ENCODE results near the gene ASXL1.

ASXL1 gene

DNA sequence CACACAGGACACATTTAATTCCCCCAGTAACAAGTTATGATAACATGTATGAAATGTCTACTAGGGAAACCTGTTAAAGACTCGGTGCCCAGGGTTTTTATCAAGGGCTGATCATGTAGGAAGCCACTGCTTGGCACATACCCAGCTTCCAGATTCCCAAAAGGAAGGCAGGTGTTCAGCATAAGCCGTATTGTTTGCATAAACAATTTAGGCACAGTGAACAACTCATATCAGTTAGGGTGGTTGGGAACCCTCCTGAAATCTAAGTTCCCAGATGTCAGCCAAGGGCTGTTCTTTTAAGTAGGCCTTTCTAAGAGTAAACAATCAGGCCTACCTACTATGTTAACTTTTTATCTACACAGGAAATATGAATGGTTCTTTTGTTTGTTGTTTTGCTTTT lies 74.1 kb downstream of the ASXL1 start:
- WGBS (ENCODE audit: extremely low coverage, insufficient coverage, insufficient read length) = no CpG with 5 or more reads among the region's 2 CpGs

DNA sequence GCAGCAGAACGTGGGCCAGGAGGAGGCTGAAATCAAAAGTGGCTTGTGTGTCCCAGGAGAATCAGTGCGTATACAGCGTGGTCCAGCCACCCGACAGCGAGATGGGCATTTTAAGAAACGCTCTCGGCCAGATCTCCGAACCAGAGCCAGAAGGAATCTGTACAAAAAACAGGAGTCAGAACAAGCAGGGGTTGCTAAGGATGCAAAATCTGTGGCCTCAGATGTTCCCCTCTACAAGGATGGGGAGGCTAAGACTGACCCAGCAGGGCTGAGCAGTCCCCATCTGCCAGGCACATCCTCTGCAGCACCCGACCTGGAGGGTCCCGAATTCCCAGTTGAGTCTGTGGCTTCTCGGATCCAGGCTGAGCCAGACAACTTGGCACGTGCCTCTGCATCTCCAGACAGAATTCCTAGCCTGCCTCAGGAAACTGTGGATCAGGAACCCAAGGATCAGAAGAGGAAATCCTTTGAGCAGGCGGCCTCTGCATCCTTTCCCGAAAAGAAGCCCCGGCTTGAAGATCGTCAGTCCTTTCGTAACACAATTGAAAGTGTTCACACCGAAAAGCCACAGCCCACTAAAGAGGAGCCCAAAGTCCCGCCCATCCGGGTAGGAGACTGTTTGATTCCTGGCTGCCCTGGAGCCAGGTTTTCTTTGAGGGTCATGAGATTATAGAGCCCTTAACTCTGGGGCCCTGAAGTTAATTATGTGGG lies 75.3 kb downstream of the ASXL1 start:
- no peak overlapping the region for H2BK120ac ChIP-seq (ENCODE audit: insufficient read depth, low read length, poor library complexity)
- H3K9me3 ChIP-seq (ENCODE audit: insufficient read depth, low read depth, low read length) = peaks cover 2% of the 10 kb centered on the region
- H3K4me3 ChIP-seq (ENCODE audit: low read depth, low read length) = no peak overlapping the region
- peaks cover 66 to 87% of the 10 kb centered on the region in 2 experiments for H3K36me3 ChIP-seq (ENCODE audit: control insufficient read depth in 1 of 2, insufficient read depth in 2 of 2, low read length in 2 of 2)
- no peak overlapping the region for H2BK12ac ChIP-seq (ENCODE audit: low read length)
- H3K4ac ChIP-seq (ENCODE audit: low read depth, low read length) = no peak overlapping the region
- WGBS (ENCODE audit: extremely low coverage, insufficient coverage, insufficient read length) = no CpG with 5 or more reads among the region's 20 CpGs
- H3K27ac ChIP-seq (ENCODE audit: low read depth, low read length) = no peak overlapping the region
- H3K23ac ChIP-seq (ENCODE audit: low read length) = no peak overlapping the region
- no peak overlapping the region for H3K14ac ChIP-seq (ENCODE audit: low read length)
- no peak for DNase-seq
- no peak overlapping the region for H4K91ac ChIP-seq (ENCODE audit: low read depth, low read length)
- H3K18ac ChIP-seq (ENCODE audit: low read length) = no peak overlapping the region
- H3K9ac ChIP-seq (ENCODE audit: low read length) = no peak overlapping the region
- H3K4me2 ChIP-seq (ENCODE audit: low read length) = no peak overlapping the region
- H4K8ac ChIP-seq (ENCODE audit: low read depth, low read length) = no peak overlapping the region
- no peaks in the 10 kb centered on the region for H3K4me1 ChIP-seq (ENCODE audit: control insufficient read depth in 1 of 2, insufficient read depth in 2 of 2, low read length in 2 of 2)
- H2BK5ac ChIP-seq (ENCODE audit: low read depth, low read length, poor library complexity) = no peak overlapping the region
- H4K12ac ChIP-seq (ENCODE audit: low read depth, low read length) = no peak overlapping the region
- H3K79me1 ChIP-seq (ENCODE audit: low read length) = no peaks in the 10 kb centered on the region
- no peaks in the 10 kb centered on the region for H3K27me3 ChIP-seq (ENCODE audit: insufficient read depth, low read length)
- H2AK5ac ChIP-seq (ENCODE audit: low read length) = no peak overlapping the region
- no peak overlapping the region for H2AFZ ChIP-seq (ENCODE audit: insufficient read depth, low read length, poor library complexity)
- no peaks in the 10 kb centered on the region for H3K79me2 ChIP-seq (ENCODE audit: control insufficient read depth, insufficient read depth, low read length, poor library complexity)

More for the DNA sequence above, 74.1 kb downstream of the ASXL1 start:
- no peak overlapping the region for H2AFZ ChIP-seq (ENCODE audit: insufficient read depth, low read length, poor library complexity)
- no peaks in the 10 kb centered on the region for H3K79me2 ChIP-seq (ENCODE audit: control insufficient read depth, insufficient read depth, low read length, poor library complexity)
- no peak overlapping the region for H3K4me3 ChIP-seq (ENCODE audit: low read depth, low read length)
- no peaks in the 10 kb centered on the region for H3K27me3 ChIP-seq (ENCODE audit: insufficient read depth, low read length)
- H3K23ac ChIP-seq (ENCODE audit: low read length) = no peak overlapping the region
- no peak overlapping the region for H4K12ac ChIP-seq (ENCODE audit: low read depth, low read length)
- H3K9me3 ChIP-seq (ENCODE audit: insufficient read depth, low read depth, low read length) = no peaks in the 10 kb centered on the region
- no peak overlapping the region for H2BK12ac ChIP-seq (ENCODE audit: low read length)
- no peak for DNase-seq
- H4K91ac ChIP-seq (ENCODE audit: low read depth, low read length) = no peak overlapping the region
- H3K79me1 ChIP-seq (ENCODE audit: low read length) = no peaks in the 10 kb centered on the region
- no peak overlapping the region for H3K18ac ChIP-seq (ENCODE audit: low read length)
- no peak overlapping the region for H4K8ac ChIP-seq (ENCODE audit: low read depth, low read length)
- H3K14ac ChIP-seq (ENCODE audit: low read length) = no peak overlapping the region
- H3K4ac ChIP-seq (ENCODE audit: low read depth, low read length) = no peak overlapping the region
- no peaks in the 10 kb centered on the region for H3K4me1 ChIP-seq (ENCODE audit: control insufficient read depth in 1 of 2, insufficient read depth in 2 of 2, low read length in 2 of 2)
- H2BK5ac ChIP-seq (ENCODE audit: low read depth, low read length, poor library complexity) = no peak overlapping the region
- H3K9ac ChIP-seq (ENCODE audit: low read length) = no peak overlapping the region
- no peak overlapping the region for H3K27ac ChIP-seq (ENCODE audit: low read depth, low read length)
- no peak overlapping the region for H3K4me2 ChIP-seq (ENCODE audit: low read length)
- H3K36me3 ChIP-seq (ENCODE audit: control insufficient read depth in 1 of 2, insufficient read depth in 2 of 2, low read length in 2 of 2) = peaks cover 61 to 83% of the 10 kb centered on the region in 2 experiments
- no peak overlapping the region for H2BK120ac ChIP-seq (ENCODE audit: insufficient read depth, low read length, poor library complexity)
- H2AK5ac ChIP-seq (ENCODE audit: low read length) = no peak overlapping the region

DNA sequence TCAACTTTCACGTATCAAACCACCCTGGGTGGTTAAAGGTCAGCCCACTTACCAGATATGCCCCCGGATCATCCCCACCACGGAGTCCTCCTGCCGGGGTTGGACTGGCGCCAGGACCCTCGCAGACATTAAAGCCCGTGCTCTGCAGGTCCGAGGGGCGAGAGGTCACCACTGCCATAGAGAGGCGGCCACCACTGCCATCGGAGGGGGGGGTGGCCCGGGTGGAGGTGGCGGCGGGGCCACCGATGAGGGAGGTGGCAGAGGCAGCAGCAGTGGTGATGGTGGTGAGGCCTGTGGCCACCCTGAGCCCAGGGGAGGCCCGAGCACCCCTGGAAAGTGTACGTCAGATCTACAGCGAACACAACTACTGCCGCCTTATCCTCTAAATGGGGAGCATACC lies 76.3 kb downstream of the ASXL1 start:
- Histone ChIP-seq H3K4me3 (ENCODE audit: low read depth, low read length) (no peak overlapping the region), H3K18ac (ENCODE audit: low read length) (no peak overlapping the region), H3K36me3 (ENCODE audit: control insufficient read depth in 1 of 2, insufficient read depth in 2 of 2, low read length in 2 of 2) (peaks cover 66 to 86% of the 10 kb centered on the region in 2 experiments)

DNA sequence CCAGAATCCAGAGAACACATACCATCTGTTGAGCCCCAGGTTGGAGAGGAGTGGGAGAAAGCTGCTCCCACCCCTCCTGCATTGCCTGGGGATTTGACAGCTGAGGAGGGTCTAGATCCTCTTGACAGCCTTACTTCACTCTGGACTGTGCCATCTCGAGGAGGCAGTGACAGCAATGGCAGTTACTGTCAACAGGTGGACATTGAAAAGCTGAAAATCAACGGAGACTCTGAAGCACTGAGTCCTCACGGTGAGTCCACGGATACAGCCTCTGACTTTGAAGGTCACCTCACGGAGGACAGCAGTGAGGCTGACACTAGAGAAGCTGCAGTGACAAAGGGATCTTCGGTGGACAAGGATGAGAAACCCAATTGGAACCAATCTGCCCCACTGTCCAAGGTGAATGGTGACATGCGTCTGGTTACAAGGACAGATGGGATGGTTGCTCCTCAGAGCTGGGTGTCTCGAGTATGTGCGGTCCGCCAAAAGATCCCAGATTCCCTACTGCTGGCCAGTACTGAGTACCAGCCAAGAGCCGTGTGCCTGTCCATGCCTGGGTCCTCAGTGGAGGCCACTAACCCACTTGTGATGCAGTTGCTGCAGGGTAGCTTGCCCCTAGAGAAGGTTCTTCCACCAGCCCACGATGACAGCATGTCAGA lies 77.4 kb downstream of the ASXL1 start:
- H2BK12ac ChIP-seq (ENCODE audit: low read length) = no peak overlapping the region
- H3K9me3 ChIP-seq (ENCODE audit: insufficient read depth, low read depth, low read length) = peaks cover 2% of the 10 kb centered on the region
- H3K4me2 ChIP-seq (ENCODE audit: low read length) = no peak overlapping the region
- H4K91ac ChIP-seq (ENCODE audit: low read depth, low read length) = no peak overlapping the region
- no peak overlapping the region for H2BK120ac ChIP-seq (ENCODE audit: insufficient read depth, low read length, poor library complexity)
- no peak overlapping the region for H4K8ac ChIP-seq (ENCODE audit: low read depth, low read length)
- H2BK5ac ChIP-seq (ENCODE audit: low read depth, low read length, poor library complexity) = no peak overlapping the region
- no peak overlapping the region for H3K23ac ChIP-seq (ENCODE audit: low read length)
- no peak overlapping the region for H3K27ac ChIP-seq (ENCODE audit: low read depth, low read length)
- no peak overlapping the region for H3K18ac ChIP-seq (ENCODE audit: low read length)
- H2AK5ac ChIP-seq (ENCODE audit: low read length) = no peak overlapping the region
- H3K79me1 ChIP-seq (ENCODE audit: low read length) = no peaks in the 10 kb centered on the region
- DNase-seq = no peak
- no peak overlapping the region for H3K4ac ChIP-seq (ENCODE audit: low read depth, low read length)
- H3K79me2 ChIP-seq (ENCODE audit: control insufficient read depth, insufficient read depth, low read length, poor library complexity) = no peaks in the 10 kb centered on the region
- H3K14ac ChIP-seq (ENCODE audit: low read length) = no peak overlapping the region
- no peak overlapping the region for H3K9ac ChIP-seq (ENCODE audit: low read length)
- H3K36me3 ChIP-seq (ENCODE audit: control insufficient read depth in 1 of 2, insufficient read depth in 2 of 2, low read length in 2 of 2) = peaks cover 65 to 81% of the 10 kb centered on the region in 2 experiments
- no CpG with 5 or more reads among the region's 12 CpGs for WGBS (ENCODE audit: extremely low coverage, insufficient coverage, insufficient read length)
- H3K4me3 ChIP-seq (ENCODE audit: low read depth, low read length) = no peak overlapping the region
- no peak overlapping the region for H2AFZ ChIP-seq (ENCODE audit: insufficient read depth, low read length, poor library complexity)
- no peaks in the 10 kb centered on the region for H3K27me3 ChIP-seq (ENCODE audit: insufficient read depth, low read length)
- H3K4me1 ChIP-seq (ENCODE audit: control insufficient read depth in 1 of 2, insufficient read depth in 2 of 2, low read length in 2 of 2) = peaks cover 0 to under 1% of the 10 kb centered on the region in 2 experiments
- no peak overlapping the region for H4K12ac ChIP-seq (ENCODE audit: low read depth, low read length)

More for the DNA sequence above, 76.3 kb downstream of the ASXL1 start:
- Histone ChIP-seq H3K27me3 (ENCODE audit: insufficient read depth, low read length) (no peaks in the 10 kb centered on the region), H2BK120ac (ENCODE audit: insufficient read depth, low read length, poor library complexity) (no peak overlapping the region), H3K9ac (ENCODE audit: low read length) (no peak overlapping the region), H2AFZ (ENCODE audit: insufficient read depth, low read length, poor library complexity) (no peak overlapping the region), H2BK5ac (ENCODE audit: low read depth, low read length, poor library complexity) (no peak overlapping the region), H3K9me3 (ENCODE audit: insufficient read depth, low read depth, low read length) (peaks cover 2% of the 10 kb centered on the region), H3K4me2 (ENCODE audit: low read length) (no peak overlapping the region), H4K91ac (ENCODE audit: low read depth, low read length) (no peak overlapping the region), H3K79me2 (ENCODE audit: control insufficient read depth, insufficient read depth, low read length, poor library complexity) (no peaks in the 10 kb centered on the region), H4K8ac (ENCODE audit: low read depth, low read length) (no peak overlapping the region), H3K4ac (ENCODE audit: low read depth, low read length) (no peak overlapping the region), H2AK5ac (ENCODE audit: low read length) (no peak overlapping the region), H3K14ac (ENCODE audit: low read length) (no peak overlapping the region), H3K27ac (ENCODE audit: low read depth, low read length) (no peak overlapping the region), H3K4me1 (ENCODE audit: control insufficient read depth in 1 of 2, insufficient read depth in 2 of 2, low read length in 2 of 2) (no peaks in the 10 kb centered on the region), H3K79me1 (ENCODE audit: low read length) (no peaks in the 10 kb centered on the region), H2BK12ac (ENCODE audit: low read length) (no peak overlapping the region), H3K23ac (ENCODE audit: low read length) (no peak overlapping the region), H4K12ac (ENCODE audit: low read depth, low read length) (no peak overlapping the region)
- DNase-seq = no peak
- no CpG with 5 or more reads among the region's 19 CpGs for WGBS (ENCODE audit: extremely low coverage, insufficient coverage, insufficient read length)

All from trophoblast cell (in vitro differentiated cells and primary cell).